ENCODE measurements around the gene MAST2. TPM values are rescaled to one million over a fixed set of nuclear protein-coding genes. Genes with fewer than 3 reads are reported as not detected.

The MAST2 gene
- total RNA-seq: 32.4 TPM
- 100 to 1,000 TPM in 3 of 8 donors, 10 to 100 TPM in 5; 57.2 to 107 (median 86.0) TPM for polyA plus RNA-seq (ENCODE audit: insufficient read depth in 1 of 8, insufficient read length in 8 of 8, low replicate concordance in 1 of 8)
- long read RNA-seq, donor 1, partial matches to known transcripts: 5 of 5 reads
- long read RNA-seq, donor 1, other reads (novel, unspliced or antisense): 0 of 5 reads
- long read RNA-seq, donor 2, partial matches to known transcripts: 0 of 1 reads
- long read RNA-seq, donor 2, other reads (novel, unspliced or antisense): 0 of 1 reads
- long read RNA-seq, donor 3, partial matches to known transcripts: 17 of 24 reads
- long read RNA-seq, donor 3, other reads (novel, unspliced or antisense): 6 of 24 reads
- long read RNA-seq, donor 4, partial matches to known transcripts: 6 of 7 reads
- long read RNA-seq, donor 4, other reads (novel, unspliced or antisense): 0 of 7 reads
- long read RNA-seq, donor 5, partial matches to known transcripts: 26 of 28 reads
- long read RNA-seq, donor 5, other reads (novel, unspliced or antisense): 0 of 28 reads
- long read RNA-seq, donor 6, partial matches to known transcripts: 48 of 49 reads
- long read RNA-seq, donor 6, other reads (novel, unspliced or antisense): 0 of 49 reads
- long read RNA-seq, donor 7, partial matches to known transcripts: 42 of 43 reads
- long read RNA-seq, donor 7, other reads (novel, unspliced or antisense): 0 of 43 reads
- long read RNA-seq, donor 8, partial matches to known transcripts: 6 of 8 reads
- long read RNA-seq, donor 8, other reads (novel, unspliced or antisense): 0 of 8 reads
- long read RNA-seq, donor 9, partial matches to known transcripts: 21 of 30 reads
- long read RNA-seq, donor 9, other reads (novel, unspliced or antisense): 5 of 30 reads
- long read RNA-seq, donor 10, transcript MAST2-208 (2 exons, 428 nt): major isoform, 5 of 20 reads
- long read RNA-seq, donor 10, partial matches to known transcripts: 14 of 20 reads
- long read RNA-seq, donor 10, other reads (novel, unspliced or antisense): 0 of 20 reads
- long read RNA-seq, donor 11, partial matches to known transcripts: 0 of 2 reads
- long read RNA-seq, donor 11, other reads (novel, unspliced or antisense): 0 of 2 reads

DNA sequence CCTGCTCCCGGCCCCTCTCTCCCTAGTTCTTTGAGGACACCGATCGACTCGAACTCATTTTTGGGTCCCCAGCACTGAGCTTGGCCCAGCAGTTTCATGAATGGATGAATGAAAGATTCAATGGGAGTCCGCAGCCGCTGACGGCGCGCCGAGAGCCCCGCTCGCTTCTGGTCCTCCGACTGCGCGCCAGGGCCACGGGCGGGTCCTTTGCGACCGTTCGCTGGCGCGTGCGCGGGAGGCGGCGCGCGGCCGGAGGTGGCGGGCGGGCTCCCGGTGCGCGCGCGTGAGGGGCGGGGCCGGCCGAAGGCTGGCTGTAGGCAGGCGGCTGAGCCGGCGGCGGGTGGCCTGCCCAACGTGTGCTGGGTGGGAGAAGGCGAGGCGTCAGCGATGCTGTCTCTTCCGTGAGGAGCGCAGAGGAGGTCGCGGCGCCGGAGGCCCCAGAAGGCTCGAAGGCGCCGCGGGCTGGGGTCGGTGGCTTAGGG lies at the start of gene MAST2:
MAST2 (plus strand) TSS at position 314 of the 482 bp plus-strand sequence. CDS start 284 bp downstream, outside the sequence.
- Histone ChIP-seq H3K36me3 (ENCODE audit: control insufficient read depth, insufficient read depth, low read length) (peaks cover 3% of the 10 kb centered on the region), H3K27me3 (ENCODE audit: control insufficient read depth, insufficient read depth, low read length) (no peaks in the 10 kb centered on the region), H3K27ac (ENCODE audit: low read length) (peak within 1 kb of the TSS; percentile 98), H3K4me1 (ENCODE audit: control insufficient read depth, insufficient read depth, low read length) (peaks cover 12% of the 10 kb centered on the region), H3K9me3 (replicated peaks; ENCODE audit: control insufficient read depth, low read depth, low read length) (no peaks in the 10 kb centered on the region), H3K4me3 (ENCODE audit: low read length) (peak within 1 kb of the TSS; percentile 58)
- peak; percentile 96 for DNase-seq
- under 1% methylated on average over 44 of the region's 58 CpGs for WGBS (ENCODE audit: insufficient coverage)

DNA sequence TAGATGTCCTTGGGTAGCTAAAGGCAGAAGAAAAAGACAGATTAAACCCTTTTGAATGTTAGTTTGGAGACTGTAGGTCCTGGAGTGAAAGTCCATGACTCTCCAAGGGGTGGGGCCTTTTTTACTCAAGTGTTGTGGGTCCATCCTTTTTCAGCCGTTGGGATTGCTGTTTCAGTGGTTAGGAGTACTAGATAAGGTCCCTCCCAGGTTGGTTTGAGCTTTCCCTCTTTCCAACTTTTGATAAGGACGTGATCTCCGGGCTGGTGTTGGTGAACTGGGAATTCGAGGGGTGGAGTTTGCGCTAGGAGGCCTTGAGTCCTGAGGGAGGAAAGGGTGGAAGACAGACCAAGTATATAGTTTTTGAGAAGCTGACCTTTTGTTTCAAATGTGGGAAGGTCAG lies 47.7 kb upstream of the MAST2 start:
- Histone ChIP-seq H3K4me1 (ENCODE audit: control insufficient read depth, insufficient read depth, low read length) (no peaks in the 10 kb centered on the region), H3K36me3 (ENCODE audit: control insufficient read depth, insufficient read depth, low read length) (no peaks in the 10 kb centered on the region), H3K9me3 (replicated peaks; ENCODE audit: control insufficient read depth, low read depth, low read length) (peaks cover 14% of the 10 kb centered on the region), H3K27me3 (ENCODE audit: control insufficient read depth, insufficient read depth, low read length) (no peaks in the 10 kb centered on the region), H3K27ac (ENCODE audit: low read length) (no peak overlapping the region), H3K4me3 (ENCODE audit: low read length) (no peak overlapping the region)
- no peak for DNase-seq
- WGBS (ENCODE audit: insufficient coverage): 100% methylated on average over 2 of the region's 5 CpGs

DNA sequence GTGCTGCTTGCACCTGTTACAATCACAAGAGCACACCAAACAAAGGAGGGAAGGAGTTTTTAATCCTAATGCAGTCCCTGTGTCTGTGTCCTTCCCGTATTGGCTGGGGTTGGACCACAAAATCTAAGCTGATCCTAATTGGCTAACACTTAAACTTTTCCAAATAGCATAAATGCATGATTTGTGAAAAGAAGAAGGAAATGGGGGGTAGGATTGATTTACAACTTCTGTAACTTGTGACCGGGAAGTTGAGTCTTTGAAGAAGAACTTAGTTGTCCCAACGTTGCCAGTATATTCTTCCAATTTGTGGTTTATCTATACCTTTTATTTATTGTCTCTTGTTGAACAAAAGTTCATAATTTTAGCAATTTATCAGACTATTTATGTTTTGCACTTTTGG lies 41.1 kb upstream of the MAST2 start:
- Histone ChIP-seq H3K27ac (ENCODE audit: low read length) (no peak overlapping the region), H3K4me3 (ENCODE audit: low read length) (no peak overlapping the region), H3K36me3 (ENCODE audit: control insufficient read depth, insufficient read depth, low read length) (no peaks in the 10 kb centered on the region), H3K27me3 (ENCODE audit: control insufficient read depth, insufficient read depth, low read length) (no peaks in the 10 kb centered on the region), H3K9me3 (replicated peaks; ENCODE audit: control insufficient read depth, low read depth, low read length) (no peaks in the 10 kb centered on the region), H3K4me1 (ENCODE audit: control insufficient read depth, insufficient read depth, low read length) (no peaks in the 10 kb centered on the region)
- no peak for DNase-seq
- no CpG with 5 or more reads among the region's 3 CpGs for WGBS (ENCODE audit: insufficient coverage)

DNA sequence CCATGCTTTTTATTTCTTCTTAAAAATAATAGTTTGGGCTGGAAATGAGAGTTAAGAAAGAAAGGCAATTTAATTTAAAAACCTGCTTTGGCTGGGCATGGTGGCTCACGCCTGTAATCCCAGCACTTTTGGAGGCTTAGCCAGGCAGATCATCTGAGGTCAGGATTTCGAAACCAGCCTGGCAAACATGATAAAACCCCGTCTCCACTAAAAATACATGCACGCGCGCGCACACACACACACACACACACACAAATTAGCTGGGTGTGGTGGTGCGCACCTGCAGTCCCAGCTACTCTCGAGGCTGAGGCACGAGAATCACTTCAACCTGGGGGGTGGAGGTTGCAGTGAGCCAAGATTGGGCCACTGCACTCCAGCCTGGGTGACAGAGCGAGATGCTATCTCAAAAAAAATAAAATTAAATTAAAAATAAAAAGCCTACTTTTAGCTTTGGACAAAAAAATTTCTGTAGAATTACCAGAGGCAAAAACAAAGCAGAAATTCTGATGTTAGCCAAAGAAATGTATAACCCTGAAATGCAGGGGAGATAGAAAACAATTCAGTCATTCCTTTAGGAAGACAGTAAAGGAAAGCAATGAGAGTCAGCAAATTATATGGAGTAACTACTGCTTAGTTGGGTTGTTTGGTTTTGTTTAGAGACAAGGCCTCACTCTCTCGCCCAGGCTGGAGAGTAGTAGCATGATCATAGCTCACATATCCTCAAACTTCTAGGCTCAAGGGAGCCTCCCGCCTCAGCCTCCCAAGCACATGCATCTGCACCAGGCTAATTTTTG lies 37.2 kb upstream of the MAST2 start:
- Histone ChIP-seq H3K27me3 (ENCODE audit: control insufficient read depth, insufficient read depth, low read length) (no peaks in the 10 kb centered on the region), H3K36me3 (ENCODE audit: control insufficient read depth, insufficient read depth, low read length) (no peaks in the 10 kb centered on the region), H3K4me1 (ENCODE audit: control insufficient read depth, insufficient read depth, low read length) (peaks cover 4% of the 10 kb centered on the region), H3K27ac (ENCODE audit: low read length) (no peak overlapping the region), H3K9me3 (replicated peaks; ENCODE audit: control insufficient read depth, low read depth, low read length) (no peaks in the 10 kb centered on the region), H3K4me3 (ENCODE audit: low read length) (no peak overlapping the region)
- 85% methylated on average over 2 of the region's 13 CpGs for WGBS (ENCODE audit: insufficient coverage)
- DNase-seq: no peak

DNA sequence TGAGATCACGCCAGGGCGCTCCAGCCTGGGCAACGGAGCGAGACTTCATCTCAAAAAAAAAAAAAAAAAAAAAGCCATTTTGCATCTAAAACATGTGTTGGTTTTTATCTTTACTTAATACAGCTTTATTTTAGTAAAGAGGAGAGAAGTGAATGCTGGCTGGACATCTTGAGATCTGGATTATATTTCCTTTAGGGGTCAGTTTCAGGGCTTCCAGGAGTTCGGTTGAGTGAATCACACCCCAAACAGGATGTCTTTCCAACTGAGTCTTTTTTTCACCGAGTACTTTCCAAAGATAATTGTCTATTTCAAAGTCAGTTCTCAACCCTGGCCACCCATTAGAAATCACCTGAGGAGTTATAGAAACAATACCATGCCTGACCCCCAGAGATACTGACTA lies 36.4 kb upstream of the MAST2 start:
- Histone ChIP-seq H3K27me3 (ENCODE audit: control insufficient read depth, insufficient read depth, low read length) (no peaks in the 10 kb centered on the region), H3K4me3 (ENCODE audit: low read length) (no peak overlapping the region), H3K36me3 (ENCODE audit: control insufficient read depth, insufficient read depth, low read length) (no peaks in the 10 kb centered on the region), H3K4me1 (ENCODE audit: control insufficient read depth, insufficient read depth, low read length) (peaks cover 4% of the 10 kb centered on the region), H3K9me3 (replicated peaks; ENCODE audit: control insufficient read depth, low read depth, low read length) (no peaks in the 10 kb centered on the region), H3K27ac (ENCODE audit: low read length) (no peak overlapping the region)
- DNase-seq: peak; percentile 81
- no CpG with 5 or more reads among the region's 6 CpGs for WGBS (ENCODE audit: insufficient coverage)

DNA sequence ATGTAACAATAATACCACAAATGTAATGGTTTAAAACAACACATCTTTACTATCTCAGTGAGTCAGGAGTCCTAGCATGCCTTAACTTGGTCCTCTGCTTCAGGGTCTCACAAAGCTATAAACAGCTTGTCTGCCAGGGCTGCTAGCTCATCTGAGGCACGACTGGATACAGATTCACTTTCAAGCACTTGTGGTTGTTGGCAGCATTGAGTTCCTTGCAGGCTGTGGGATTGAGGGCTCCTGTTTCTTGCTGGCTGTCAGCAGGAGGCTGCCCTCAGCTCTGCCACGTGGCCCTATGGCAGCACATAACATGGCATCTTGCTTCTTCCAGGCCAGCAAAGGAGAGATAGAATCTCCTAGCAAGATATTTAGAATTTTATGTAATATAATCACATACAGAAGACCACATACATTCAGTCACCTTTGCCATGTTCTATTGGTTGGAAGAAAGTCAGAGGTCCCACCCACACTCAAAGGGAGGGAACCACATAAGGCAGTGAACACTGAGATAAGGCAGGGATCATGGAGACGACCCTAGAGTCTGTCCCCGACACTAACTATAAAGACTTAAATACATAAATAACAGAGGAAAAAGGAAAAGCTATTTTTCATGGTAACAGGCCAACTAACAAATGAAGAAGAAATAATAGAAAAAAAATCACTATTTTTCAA lies 34.0 kb upstream of the MAST2 start:
- H3K4me1 ChIP-seq (ENCODE audit: control insufficient read depth, insufficient read depth, low read length): peaks cover 4% of the 10 kb centered on the region
- H3K27ac ChIP-seq (ENCODE audit: low read length): no peak overlapping the region
- no peaks in the 10 kb centered on the region for H3K36me3 ChIP-seq (ENCODE audit: control insufficient read depth, insufficient read depth, low read length)
- H3K9me3 ChIP-seq (replicated peaks; ENCODE audit: control insufficient read depth, low read depth, low read length): no peaks in the 10 kb centered on the region
- no peak overlapping the region for H3K4me3 ChIP-seq (ENCODE audit: low read length)
- DNase-seq: peak; percentile 42
- no peaks in the 10 kb centered on the region for H3K27me3 ChIP-seq (ENCODE audit: control insufficient read depth, insufficient read depth, low read length)
- WGBS (ENCODE audit: insufficient coverage): no CpG with 5 or more reads among the region's 4 CpGs

DNA sequence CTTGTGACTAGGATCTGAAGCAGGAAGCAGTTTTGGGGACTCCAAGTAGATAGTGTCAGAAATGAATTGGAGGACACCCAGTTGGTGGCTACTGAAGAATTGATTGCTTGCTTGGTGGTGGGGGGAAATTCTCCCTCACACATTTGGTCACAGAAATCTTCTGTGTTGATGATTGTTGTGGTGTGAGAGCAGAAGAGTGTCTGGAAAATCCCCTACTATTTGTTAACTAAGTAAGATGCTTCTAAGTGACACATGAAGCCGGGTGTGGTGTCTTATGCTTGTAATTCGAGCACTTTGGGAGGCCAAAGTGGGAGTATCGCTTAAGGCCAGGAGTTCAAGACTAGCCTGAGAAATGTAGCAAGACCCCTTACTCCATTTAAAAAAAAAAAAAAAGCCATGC lies 30.4 kb upstream of the MAST2 start:
- no CpG with 5 or more reads among the region's 3 CpGs for WGBS (ENCODE audit: insufficient coverage)
- DNase-seq: no peak

DNA sequence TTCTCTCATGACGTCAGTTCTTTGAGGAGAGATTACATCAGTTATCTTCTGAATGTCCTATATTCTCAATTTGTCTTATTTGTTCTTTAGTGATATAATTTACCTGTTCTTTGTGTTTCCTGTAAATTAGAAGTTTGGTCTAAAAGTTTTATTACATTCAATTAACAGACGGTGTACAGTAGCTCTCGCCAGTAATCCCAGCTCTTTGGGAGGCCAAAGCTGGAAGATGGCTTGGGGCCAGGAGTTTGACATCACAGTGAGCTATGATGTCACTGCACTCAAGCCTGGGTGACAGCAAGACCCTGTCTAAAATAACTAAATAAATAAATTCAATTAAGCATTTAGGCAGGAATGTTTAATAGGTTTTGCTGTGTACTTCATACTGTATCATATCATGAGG lies 27.6 kb upstream of the MAST2 start:
- Histone ChIP-seq H3K27ac (ENCODE audit: low read length) (no peak overlapping the region), H3K27me3 (ENCODE audit: control insufficient read depth, insufficient read depth, low read length) (no peaks in the 10 kb centered on the region), H3K36me3 (ENCODE audit: control insufficient read depth, insufficient read depth, low read length) (no peaks in the 10 kb centered on the region), H3K4me3 (ENCODE audit: low read length) (no peak overlapping the region), H3K9me3 (replicated peaks; ENCODE audit: control insufficient read depth, low read depth, low read length) (no peaks in the 10 kb centered on the region), H3K4me1 (ENCODE audit: control insufficient read depth, insufficient read depth, low read length) (no peaks in the 10 kb centered on the region)
- WGBS (ENCODE audit: insufficient coverage): no CpG with 5 or more reads among the region's 3 CpGs
- DNase-seq: no peak

More for the DNA sequence above, 30.4 kb upstream of the MAST2 start:
- no peak overlapping the region for H3K4me3 ChIP-seq (ENCODE audit: low read length)
- H3K36me3 ChIP-seq (ENCODE audit: control insufficient read depth, insufficient read depth, low read length): no peaks in the 10 kb centered on the region
- no peaks in the 10 kb centered on the region for H3K9me3 ChIP-seq (replicated peaks; ENCODE audit: control insufficient read depth, low read depth, low read length)
- H3K27ac ChIP-seq (ENCODE audit: low read length): no peak overlapping the region
- H3K27me3 ChIP-seq (ENCODE audit: control insufficient read depth, insufficient read depth, low read length): no peaks in the 10 kb centered on the region
- H3K4me1 ChIP-seq (ENCODE audit: control insufficient read depth, insufficient read depth, low read length): peaks cover 4% of the 10 kb centered on the region

DNA sequence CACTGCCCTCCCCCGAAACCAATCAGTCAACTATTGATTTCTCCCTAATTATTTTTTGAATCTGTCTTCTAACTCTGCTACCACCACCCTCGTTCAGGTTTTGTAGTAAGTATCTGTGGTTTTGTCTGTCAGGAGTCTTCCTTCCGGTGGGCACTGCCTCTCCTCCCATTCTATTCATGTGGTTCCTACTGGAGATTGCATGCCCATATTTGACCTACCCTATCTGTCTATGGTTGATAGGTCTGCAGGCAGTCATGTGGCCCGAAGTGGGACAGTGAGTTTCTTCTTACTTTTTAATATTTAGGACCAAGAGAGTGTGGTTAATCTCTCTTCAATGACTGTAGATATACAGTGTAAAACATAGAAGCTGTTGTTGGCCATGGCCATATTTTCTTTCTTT lies 17.8 kb upstream of the MAST2 start:
- H3K27ac ChIP-seq (ENCODE audit: low read length): no peak overlapping the region
- no CpG with 5 or more reads among the region's 4 CpGs for WGBS (ENCODE audit: insufficient coverage)
- no peaks in the 10 kb centered on the region for H3K4me1 ChIP-seq (ENCODE audit: control insufficient read depth, insufficient read depth, low read length)
- no peaks in the 10 kb centered on the region for H3K36me3 ChIP-seq (ENCODE audit: control insufficient read depth, insufficient read depth, low read length)
- DNase-seq: no peak
- no peak overlapping the region for H3K4me3 ChIP-seq (ENCODE audit: low read length)
- H3K27me3 ChIP-seq (ENCODE audit: control insufficient read depth, insufficient read depth, low read length): no peaks in the 10 kb centered on the region
- H3K9me3 ChIP-seq (replicated peaks; ENCODE audit: control insufficient read depth, low read depth, low read length): no peaks in the 10 kb centered on the region

Data from muscle of leg (tissue), 16 donors.